ENCODE measurements around the gene NPHP4. TPM values are rescaled to one million over a fixed set of nuclear protein-coding genes. Genes with fewer than 3 reads are reported as not detected.

Gene NPHP4
- total RNA-seq, 1 experiment from 2014 or later = 20.0 TPM

- intact Hi-C loops (cut with micrococcal nuclease) = no loop called here
- no peaks in the 10 kb centered on the region for H4K20me1 ChIP-seq (ENCODE audit: insufficient read depth)
- H3K9ac ChIP-seq (ENCODE audit: low read length) = no peak overlapping the region
- H3K9me2 ChIP-seq (ENCODE audit: insufficient read depth) = no peaks in the 10 kb centered on the region
- H3K36me3 ChIP-seq (ENCODE audit: control insufficient read depth in 1 of 2, insufficient read depth in 2 of 2, low read length in 2 of 2) = peaks cover 0 to 3% of the 10 kb centered on the region in 2 experiments; a peak in 1 of 4 replicates
- no peaks in the 10 kb centered on the region for H3K27me3 ChIP-seq (ENCODE audit: insufficient read depth, low read length)
- no peak overlapping the region for H3K4me3 ChIP-seq (replicated peaks in 1 of 2; ENCODE audit: low read depth in 1 of 2, low read length in 2 of 2)
- H3K4me1 ChIP-seq (ENCODE audit: control insufficient read depth in 1 of 2, insufficient read depth in 2 of 2, low read length in 2 of 2) = peaks cover 5% of the 10 kb centered on the region in 2 experiments; a peak in 3 of 4 replicates
- BruUV-seq (replicated peaks) = no TSS peak
- no peak for ATAC-seq
- DNase-seq (ENCODE audit: low read depth, low spot score) = no peak
- no peak overlapping the region for H3K27ac ChIP-seq (ENCODE audit: low read depth, low read length)
- RAD21 ChIA-PET (ENCODE audit: low non-redundant PET in 1 of 2, low total read pairs in 2 of 2, uncharacterized antibody in 2 of 2, unreplicated experiment in 2 of 2) = no interaction called here
- POLR2A ChIA-PET = no interaction called here
- H3K79me2 ChIP-seq (ENCODE audit: insufficient read depth, low read length) = no peaks in the 10 kb centered on the region
- no peak overlapping the region for H2AFZ ChIP-seq (ENCODE audit: low read depth, low read length, poor library complexity, severe bottlenecking)
- CTCF ChIA-PET = no interaction called here
- TF ChIP-seq POLR2A (IDR thresholded peaks at IDR 0.05; ENCODE audit: borderline replicate concordance, extremely low read depth, insufficient read depth, insufficient read length) (no peak), CEBPB (IDR thresholded peaks at IDR 0.05; ENCODE audit: low read depth) (no peak), EGR1 (IDR thresholded peaks at IDR 0.05; ENCODE audit: low read depth) (no peak), MAX (IDR thresholded peaks at IDR 0.05) (no peak), SIN3A (IDR thresholded peaks at IDR 0.05; ENCODE audit: low read depth) (no peak), SP1 (IDR thresholded peaks at IDR 0.05; ENCODE audit: low read depth) (no peak), ZNF274 (IDR thresholded peaks at IDR 0.05; ENCODE audit: low read depth, low read length) (no peak), POLR2AphosphoS5 (IDR thresholded peaks at IDR 0.05; ENCODE audit: low read depth, low read length) (no peak), YY1 (IDR thresholded peaks at IDR 0.05; ENCODE audit: extremely low read depth, insufficient replicate concordance, low read depth, low read length) (no peak), EZH2phosphoT487 (IDR thresholded peaks at IDR 0.05; ENCODE audit: borderline replicate concordance) (no peak)
- TF ChIP-seq, protein P1, sequence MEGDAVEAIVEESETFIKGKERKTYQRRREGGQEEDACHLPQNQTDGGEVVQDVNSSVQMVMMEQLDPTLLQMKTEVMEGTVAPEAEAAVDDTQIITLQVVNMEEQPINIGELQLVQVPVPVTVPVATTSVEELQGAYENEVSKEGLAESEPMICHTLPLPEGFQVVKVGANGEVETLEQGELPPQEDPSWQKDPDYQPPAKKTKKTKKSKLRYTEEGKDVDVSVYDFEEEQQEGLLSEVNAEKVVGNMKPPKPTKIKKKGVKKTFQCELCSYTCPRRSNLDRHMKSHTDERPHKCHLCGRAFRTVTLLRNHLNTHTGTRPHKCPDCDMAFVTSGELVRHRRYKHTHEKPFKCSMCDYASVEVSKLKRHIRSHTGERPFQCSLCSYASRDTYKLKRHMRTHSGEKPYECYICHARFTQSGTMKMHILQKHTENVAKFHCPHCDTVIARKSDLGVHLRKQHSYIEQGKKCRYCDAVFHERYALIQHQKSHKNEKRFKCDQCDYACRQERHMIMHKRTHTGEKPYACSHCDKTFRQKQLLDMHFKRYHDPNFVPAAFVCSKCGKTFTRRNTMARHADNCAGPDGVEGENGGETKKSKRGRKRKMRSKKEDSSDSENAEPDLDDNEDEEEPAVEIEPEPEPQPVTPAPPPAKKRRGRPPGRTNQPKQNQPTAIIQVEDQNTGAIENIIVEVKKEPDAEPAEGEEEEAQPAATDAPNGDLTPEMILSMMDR (IDR thresholded peaks at IDR 0.05 in 2 of 3, conservative IDR thresholded peaks at IDR 0.05 in 1 of 3; ENCODE audit: borderline replicate concordance in 1 of 3, insufficient read depth in 1 of 3, low read depth in 2 of 3, low read length in 2 of 3) = no peak
- TF ChIP-seq, protein P2, sequence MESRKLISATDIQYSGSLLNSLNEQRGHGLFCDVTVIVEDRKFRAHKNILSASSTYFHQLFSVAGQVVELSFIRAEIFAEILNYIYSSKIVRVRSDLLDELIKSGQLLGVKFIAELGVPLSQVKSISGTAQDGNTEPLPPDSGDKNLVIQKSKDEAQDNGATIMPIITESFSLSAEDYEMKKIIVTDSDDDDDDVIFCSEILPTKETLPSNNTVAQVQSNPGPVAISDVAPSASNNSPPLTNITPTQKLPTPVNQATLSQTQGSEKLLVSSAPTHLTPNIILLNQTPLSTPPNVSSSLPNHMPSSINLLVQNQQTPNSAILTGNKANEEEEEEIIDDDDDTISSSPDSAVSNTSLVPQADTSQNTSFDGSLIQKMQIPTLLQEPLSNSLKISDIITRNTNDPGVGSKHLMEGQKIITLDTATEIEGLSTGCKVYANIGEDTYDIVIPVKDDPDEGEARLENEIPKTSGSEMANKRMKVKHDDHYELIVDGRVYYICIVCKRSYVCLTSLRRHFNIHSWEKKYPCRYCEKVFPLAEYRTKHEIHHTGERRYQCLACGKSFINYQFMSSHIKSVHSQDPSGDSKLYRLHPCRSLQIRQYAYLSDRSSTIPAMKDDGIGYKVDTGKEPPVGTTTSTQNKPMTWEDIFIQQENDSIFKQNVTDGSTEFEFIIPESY (IDR thresholded peaks at IDR 0.05; ENCODE audit: extremely low read depth, insufficient replicate concordance, low read length) = no peak
- H3K9me3 ChIP-seq (ENCODE audit: control insufficient read depth in 1 of 2, insufficient read depth in 1 of 2, low read depth in 1 of 2, low read length in 2 of 2) = no peaks in the 10 kb centered on the region
- no peak overlapping the region for H3K4me2 ChIP-seq (ENCODE audit: low read length)
These were observed 83.5 kb downstream of the NPHP4 start for GRCh38 chr1:5908461-5909375.
